HG02943 (cell line): ENCODE results near the gene RXRG.
"Not testable (repeated sequence)": the region's sequence is repeated elsewhere in the genome, so short reads cannot be mapped to it uniquely, and the experiment has no call there.

ENCODE experiments used
- ATAC-seq: cut with Tn5 transposase; IDR thresholded peaks from one replicate; pipeline ENCODE4 v1.9.1; 2021; ENCODE audit warnings: mild to moderate bottlenecking, low read depth, moderate library complexity; ENCODE audit not compliant: unreplicated experiment

Gene RXRG

GRCh38 chr1:165444897-165445370 lies at the start of gene RXRG:
Gene RXRG, minus strand, starts transcription at chr1:165445126. Its CDS starts 233 bp downstream, at chr1:165444893.
- no peak for ATAC-seq

GRCh38 chr1:165492845-165493373 lies 48.0 kb upstream of the RXRG start:
- ATAC-seq, result no peak

- ATAC-seq, result no peak
Measured at GRCh38 chr1:165490175-165490574, 45.2 kb upstream of the RXRG start.

GRCh38 chr1:165487921-165488320 lies 43.0 kb upstream of the RXRG start:
- no peak for ATAC-seq

- ATAC-seq, result no peak
Measured at GRCh38 chr1:165486663-165487062, 41.7 kb upstream of the RXRG start.

DNA sequence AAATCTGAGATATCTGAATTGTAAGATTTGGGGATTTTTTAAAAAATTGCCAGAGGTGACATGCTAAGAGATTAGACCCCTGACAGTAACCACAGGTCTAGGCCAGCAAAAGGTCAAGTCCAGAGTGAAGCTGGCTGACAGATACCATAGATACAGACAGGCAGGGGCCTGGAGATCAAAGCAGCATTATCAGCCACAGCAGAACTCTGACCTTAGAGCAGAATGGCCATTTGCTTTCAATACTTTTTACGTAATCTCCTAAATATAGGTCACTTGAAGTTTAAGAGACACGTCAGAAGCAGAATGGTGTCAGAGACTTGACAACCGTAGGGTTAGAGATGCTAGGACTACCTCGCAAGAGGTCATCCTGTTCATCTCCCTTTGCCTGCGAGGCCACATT lies 40.8 kb upstream of the RXRG start:
- ATAC-seq, result no peak

DNA sequence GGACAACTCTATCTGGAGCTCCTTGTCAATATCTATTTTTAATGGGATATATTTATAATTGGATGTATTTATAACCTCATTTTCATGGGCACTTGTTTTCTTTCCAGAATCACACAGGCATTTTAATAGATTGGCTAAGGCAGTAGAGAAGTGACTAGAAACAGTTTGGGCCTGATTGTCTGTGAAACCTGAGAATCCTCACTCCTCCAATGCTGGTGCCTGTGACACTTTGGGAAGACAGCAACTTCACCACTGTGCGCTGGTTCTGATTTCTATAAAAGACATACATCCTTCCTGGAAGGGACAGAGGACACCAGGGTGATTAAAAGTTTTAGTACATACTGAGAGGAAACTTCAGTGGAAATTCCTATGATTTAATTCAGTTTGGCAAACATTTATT lies 39.6 kb upstream of the RXRG start:
- no peak for ATAC-seq

DNA sequence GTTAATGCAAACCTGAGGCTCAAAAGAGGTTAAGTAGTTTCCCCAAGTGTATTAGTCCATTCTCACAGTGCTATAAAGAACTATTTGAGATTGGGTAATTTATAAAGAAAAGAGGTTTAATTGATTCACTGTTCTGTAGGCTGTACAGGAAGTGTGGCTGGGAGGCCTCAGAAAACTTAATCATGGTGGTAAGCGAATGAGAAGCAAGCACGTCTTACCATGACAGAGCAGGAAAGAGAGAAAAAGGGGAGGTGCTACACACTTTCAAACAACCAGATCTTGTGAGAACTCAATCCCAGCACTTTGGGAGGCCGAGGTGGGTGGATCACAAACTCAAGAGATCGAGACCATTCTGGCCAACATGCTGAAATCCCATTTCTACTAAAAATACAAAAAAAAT lies 38.5 kb upstream of the RXRG start:
- no peak for ATAC-seq

- ATAC-seq, result no peak
Measured at GRCh38 chr1:165481820-165482532, 37.0 kb upstream of the RXRG start.

GRCh38 chr1:165476776-165477175 lies 31.9 kb upstream of the RXRG start:
- no peak for ATAC-seq

- ATAC-seq, result no peak
Measured at GRCh38 chr1:165474196-165474595, 29.3 kb upstream of the RXRG start.

GRCh38 chr1:165473081-165473480 lies 28.2 kb upstream of the RXRG start:
- ATAC-seq, result no peak

GRCh38 chr1:165468726-165469249 lies 23.9 kb upstream of the RXRG start:
- ATAC-seq, result no peak

GRCh38 chr1:165468253-165468652 lies 23.3 kb upstream of the RXRG start:
- no peak for ATAC-seq

DNA sequence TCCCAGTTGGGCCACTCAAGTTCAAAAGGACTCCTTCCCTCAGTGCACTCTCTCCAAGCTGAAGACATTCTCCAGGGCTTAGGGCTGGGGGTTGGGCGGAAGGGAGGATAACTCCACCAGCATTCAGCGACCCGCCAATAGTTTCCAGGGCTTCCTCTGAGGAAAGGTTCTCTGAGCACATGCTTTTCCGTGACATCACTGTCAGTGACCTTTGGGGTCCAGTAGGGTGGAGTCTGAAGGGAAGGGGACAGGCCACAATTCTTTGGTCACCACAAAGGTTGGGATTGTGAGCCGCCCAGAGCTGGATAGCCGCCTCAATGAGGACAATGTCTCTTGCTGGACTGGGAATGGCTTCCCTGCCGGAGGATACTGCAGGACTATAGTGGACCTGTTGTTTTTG lies 22.8 kb upstream of the RXRG start:
- ATAC-seq, result no peak

DNA sequence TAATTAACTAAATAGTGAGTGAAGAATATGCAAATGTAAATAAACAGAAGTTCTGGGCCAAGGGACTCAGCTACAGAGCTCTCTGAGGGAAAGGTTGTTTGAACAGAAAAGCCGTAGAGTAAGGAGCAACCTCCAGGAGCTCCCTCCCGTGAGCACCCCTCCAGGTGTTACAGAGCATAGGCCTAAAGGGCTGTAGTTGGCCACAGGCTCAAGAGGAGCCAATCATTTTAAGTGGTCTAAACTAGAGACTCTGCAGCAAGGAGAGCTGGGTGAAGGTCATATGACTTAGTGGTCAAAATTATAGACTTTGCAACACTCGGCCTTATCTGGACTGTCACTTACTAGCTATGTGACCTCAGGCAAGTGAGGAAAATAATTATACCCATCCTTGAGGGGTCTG lies 19.1 kb upstream of the RXRG start:
- ATAC-seq, result no peak

- ATAC-seq, result not testable (repeated sequence)
Measured at GRCh38 chr1:165459683-165460082, 14.8 kb upstream of the RXRG start.

DNA sequence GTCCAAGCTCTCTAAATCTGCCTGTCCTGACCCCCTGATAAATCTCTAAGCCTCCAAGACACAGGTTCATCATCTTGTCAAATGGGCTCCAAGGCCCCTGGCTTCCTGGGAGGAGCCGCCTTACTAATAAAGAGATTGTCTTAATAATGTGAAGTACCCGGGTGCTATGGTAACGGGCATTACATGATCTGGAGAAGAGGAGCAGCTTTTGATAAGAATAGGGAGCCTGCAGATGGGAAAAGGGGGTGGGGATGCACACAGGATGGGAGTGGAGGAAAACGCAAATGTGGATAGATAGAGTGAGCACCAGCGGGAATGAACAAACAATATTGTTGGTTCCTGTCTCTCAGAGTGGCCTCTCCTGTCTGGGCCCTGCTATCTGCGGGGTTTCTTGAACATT lies 11.9 kb upstream of the RXRG start:
- ATAC-seq, result no peak

DNA sequence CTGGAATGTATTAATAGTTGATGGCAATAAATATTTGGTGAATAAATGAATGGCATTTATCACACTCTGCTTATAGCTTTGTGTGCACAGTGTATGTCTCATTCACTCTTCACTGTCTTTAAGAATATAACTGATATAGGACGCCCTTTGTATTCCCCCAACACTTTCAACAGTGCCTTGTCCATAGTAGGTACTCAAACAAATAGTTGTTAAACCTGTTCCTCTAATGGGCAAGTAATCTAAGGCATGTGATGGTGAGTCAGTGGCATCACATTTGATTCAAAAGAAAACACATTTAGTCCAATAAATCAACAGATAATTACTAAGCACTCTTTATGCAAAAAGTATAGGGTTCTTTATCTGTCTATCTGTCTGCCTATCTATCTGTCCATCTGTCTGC lies 11.2 kb upstream of the RXRG start:
- ATAC-seq, result no peak

DNA sequence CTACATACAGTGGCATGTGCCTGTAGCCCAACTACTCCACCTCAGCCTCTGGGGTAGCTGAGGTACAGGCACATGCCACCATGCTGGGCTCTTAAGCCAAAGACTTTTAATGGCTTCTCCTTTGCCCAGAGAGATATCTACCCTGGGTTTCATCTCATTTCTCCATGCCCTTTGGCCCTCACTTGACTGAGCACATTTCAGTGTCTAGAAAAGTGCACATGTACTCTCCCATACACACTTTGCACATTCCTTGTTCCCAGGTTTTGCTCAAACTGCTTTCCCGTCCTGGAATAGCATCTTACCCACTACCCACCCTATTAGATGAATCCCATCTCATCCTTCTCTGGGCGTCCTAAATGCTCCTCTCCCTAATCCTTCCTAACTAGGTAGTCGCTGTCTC lies 10.2 kb upstream of the RXRG start:
- ATAC-seq, result no peak

DNA sequence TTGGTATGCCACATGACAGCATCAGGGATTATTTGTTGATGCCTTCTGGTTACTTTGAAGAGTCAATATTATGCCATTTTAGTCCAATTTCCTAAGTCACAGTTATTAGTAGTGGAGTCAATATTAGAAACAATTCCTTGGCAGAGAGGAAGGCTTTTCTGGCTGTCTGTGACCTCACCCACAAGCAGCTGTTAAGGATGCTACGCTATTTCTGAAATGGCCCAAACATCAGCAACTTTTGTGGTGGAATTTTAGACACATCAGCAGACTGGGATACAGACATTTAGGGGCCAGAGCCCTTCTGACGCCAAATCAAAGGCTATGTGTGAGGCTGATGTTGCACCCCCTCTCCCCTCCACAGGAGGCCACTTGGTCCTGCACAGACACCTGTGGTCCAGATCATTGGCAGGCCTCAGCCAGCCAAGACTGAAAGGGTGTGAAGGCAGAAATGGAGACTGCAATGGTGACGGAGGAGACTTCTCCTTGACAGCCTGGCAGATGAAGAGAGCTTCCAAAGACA lies 9.2 kb upstream of the RXRG start:
- no peak for ATAC-seq
